Measurements from ENCODE around the gene RPL22L1.
"Not testable (repeated sequence)": the region's sequence is repeated elsewhere in the genome, so short reads cannot be mapped to it uniquely, and the experiment has no call there.

The RPL22L1 gene

DNA sequence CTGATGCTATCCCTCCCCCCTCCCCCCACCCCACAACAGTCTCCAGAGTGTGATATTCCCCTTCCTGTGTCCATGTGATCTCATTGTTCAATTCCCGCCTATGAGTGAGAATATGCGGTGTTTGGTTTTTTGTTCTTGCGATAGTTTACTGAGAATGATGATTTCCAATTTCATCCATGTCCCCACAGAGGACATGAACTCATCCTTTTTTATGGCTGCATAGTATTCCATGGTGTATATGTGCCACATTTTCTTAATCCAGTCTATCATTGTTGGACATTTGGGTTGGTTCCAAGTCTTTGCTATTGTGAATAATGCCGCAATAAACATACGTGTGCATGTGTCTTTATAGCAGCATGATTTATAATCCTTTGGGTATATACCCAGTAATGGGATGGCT, 8.7 kb upstream of the RPL22L1 start:
- not testable (repeated sequence) for DNase-seq (ENCODE audit: low spot score)

DNA sequence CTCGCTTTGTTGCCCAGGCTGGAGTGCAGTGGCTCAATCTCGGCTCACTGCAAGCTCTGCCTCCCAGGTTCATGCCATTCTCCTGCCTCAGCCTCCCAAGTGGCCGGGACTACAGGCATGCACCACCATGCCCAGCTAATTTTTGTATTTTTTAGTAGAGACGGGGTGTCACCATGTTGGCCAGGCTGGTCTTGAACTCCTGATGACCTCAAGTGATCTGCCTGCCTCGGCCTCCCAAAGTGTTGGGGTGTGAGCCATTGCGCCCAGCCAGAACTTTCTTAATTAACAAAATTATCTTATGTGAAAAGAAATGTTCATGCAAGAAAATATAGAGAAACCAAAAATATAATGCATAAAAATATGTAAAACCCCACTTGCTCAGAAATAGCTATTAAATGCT, 7.3 kb upstream of the RPL22L1 start:
- DNase-seq (ENCODE audit: low spot score): not testable (repeated sequence)

GRCh38 chr3:170876537-170876936, 6.5 kb upstream of the RPL22L1 start:
- DNase-seq (ENCODE audit: low spot score): no peak

DNA sequence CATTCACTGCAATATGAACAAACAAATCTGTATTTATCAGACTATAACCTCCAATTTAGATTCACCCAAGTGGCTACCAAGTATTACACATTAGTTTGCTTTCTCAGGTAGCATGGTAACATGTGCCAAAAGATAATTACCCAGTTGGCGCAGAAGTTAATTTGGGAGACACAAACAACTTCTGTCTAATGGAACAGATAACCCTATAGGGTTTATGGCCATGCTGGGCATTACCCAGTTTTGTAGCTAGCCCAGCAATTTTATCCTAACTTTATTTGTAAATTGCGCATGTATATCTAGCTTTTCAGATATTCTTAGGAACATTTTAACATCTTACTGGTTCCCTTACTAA, 780 bp downstream of the RPL22L1 start:
- no peak for DNase-seq (ENCODE audit: low spot score)

DNA sequence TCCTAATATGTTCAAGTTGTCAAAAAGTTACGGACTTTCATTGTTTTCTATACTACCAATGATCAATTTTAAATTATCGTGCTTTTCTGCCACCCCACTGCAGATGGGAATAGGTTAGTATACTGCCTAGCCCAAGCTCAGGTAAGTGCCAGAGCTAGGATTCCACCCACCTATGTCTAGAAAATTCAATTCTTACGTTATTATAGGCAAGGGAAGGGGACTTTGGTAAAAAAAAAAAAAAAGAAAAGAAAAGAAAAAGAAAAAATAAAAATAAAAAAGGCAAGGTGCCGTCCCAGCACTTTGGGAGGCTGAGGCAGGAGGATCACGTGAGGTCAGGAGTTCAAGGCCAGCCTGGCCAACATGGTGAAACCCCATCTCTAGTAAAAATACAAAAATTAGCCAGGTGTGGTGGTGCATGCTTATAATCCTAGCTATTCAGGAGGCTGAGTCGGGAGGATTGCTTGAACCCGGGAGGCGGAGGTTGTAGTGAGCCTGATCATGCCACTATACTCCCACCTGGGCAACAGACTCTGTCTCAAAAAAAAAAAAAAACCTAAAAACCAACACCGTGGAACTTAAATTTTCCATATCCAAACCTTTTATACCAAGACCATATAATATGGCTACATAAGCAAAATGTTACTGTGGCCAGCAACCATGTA, 1.3 kb downstream of the RPL22L1 start:
- DNase-seq (ENCODE audit: low spot score): no peak

GRCh38 chr3:170867143-170867937, 2.7 kb downstream of the RPL22L1 start:
- DNase-seq (ENCODE audit: low spot score): no peak

DNA sequence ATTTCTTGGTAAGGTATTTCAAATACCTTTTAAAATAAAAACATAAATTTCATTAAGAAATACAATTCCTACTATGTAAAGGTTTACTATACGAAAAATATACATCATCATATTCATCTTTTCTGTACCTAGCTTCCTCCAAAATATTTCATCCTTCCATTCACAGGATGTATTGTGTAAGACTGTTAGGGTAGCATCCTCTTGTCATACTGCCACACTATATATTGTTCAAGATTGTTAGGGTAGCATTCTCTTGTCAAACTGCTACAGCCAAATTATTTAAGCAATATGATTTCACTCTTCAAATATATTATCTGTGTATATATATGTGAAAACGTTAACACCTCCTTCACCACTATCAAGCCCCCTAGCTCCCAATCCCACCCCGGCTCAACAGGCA, 3.5 kb downstream of the RPL22L1 start:
- no peak for DNase-seq (ENCODE audit: low spot score)

- DNase-seq (ENCODE audit: low spot score): no peak
Observed at GRCh38 chr3:170865209-170866094, 4.5 kb downstream of the RPL22L1 start.

- no peak for DNase-seq (ENCODE audit: low spot score)
Observed at GRCh38 chr3:170864525-170865208, 5.3 kb downstream of the RPL22L1 start.

- no peak for DNase-seq (ENCODE audit: low spot score)
Observed at GRCh38 chr3:170863816-170864215, 6.2 kb downstream of the RPL22L1 start.

GRCh38 chr3:170862618-170863374, 7.2 kb downstream of the RPL22L1 start:
- DNase-seq (ENCODE audit: low spot score): peak; percentile 19

DNA sequence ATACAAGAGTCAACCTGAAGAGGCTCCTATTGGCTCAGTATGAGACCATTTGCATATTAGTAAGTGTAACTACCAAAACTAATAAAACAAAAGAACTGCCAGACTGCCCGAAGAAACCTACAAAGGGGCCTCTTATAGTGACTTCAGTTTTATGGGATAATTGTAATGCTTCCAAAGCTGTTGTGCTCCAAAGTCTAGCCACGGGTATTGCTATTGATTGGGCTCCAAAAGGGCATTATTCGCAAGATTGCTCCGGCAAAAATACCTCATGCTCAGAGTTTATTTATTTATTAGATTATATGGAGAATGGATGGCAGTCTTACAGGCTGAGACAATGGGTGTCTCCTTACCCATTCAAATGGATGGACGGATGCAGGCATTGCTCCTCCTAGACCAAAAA, 11.4 kb downstream of the RPL22L1 start:
- DNase-seq (ENCODE audit: low spot score): no peak

DNA sequence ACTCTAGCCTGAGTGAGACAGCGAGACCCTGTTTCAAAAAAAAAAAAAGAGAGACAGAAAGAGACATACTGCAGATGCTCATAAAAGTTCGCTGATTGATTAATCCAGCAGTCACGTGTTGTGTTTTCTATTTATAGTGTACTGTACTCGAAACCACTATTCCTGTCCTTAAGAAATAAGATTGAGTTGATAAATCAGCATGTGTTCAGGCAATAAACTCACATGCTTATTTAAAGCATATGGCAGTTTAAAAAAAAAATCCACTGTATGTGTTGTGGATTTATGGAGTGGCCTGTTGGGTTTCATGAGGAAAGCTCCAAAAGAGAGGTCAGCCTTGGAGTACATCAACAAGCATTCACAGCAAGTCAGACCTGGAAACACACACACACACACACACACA, 17.7 kb downstream of the RPL22L1 start:
- DNase-seq (ENCODE audit: low spot score): no peak

DNA sequence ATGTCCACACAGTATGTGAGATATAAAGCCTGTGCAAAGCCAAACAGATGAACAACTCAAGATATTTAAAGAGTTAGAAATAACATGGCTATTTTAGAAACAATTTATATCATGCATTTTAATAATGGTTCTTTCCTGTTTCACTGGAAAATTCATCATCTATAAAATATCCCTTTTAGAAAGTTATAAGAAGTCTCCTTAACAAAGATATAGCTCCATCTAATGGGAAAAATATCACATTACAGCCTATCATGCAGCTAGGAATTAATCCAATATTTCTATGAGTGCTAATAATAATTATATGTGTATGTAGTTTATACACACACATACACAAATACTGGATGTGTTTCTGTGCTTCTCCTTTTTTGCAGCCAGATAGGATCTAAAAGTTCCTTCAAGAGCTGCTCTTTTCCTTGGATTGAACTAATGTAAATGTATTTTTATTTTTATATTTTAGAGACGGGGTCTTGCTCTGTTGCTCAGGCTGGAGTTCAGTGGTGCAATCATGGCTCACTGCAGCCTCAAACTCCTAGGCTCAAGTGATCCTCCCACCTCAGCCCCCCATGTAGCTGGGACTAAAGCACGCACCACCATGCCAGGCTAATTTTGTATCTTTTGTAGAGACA, 21.6 kb downstream of the RPL22L1 start:
- peak; percentile 54 for DNase-seq (ENCODE audit: low spot score)

DNA sequence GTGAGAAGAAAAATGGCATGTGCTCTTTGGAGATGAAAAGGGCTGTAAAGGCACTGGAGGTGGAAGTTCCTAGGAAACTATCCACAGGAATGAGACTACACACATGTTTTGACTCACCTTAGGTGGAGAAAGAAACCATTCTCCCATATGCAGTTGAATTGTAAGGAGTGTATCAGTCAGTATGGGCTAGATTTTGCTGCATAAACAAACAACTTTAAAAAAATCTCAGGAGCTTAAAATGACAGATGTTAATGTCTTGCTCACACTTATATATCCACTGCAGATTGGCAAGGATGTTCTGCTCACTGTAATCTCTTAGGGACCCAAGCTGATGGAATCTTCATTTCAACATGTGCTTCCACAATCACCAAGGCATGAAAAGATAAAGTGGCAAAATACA, 25.6 kb downstream of the RPL22L1 start:
- DNase-seq (ENCODE audit: low spot score): no peak

DNA sequence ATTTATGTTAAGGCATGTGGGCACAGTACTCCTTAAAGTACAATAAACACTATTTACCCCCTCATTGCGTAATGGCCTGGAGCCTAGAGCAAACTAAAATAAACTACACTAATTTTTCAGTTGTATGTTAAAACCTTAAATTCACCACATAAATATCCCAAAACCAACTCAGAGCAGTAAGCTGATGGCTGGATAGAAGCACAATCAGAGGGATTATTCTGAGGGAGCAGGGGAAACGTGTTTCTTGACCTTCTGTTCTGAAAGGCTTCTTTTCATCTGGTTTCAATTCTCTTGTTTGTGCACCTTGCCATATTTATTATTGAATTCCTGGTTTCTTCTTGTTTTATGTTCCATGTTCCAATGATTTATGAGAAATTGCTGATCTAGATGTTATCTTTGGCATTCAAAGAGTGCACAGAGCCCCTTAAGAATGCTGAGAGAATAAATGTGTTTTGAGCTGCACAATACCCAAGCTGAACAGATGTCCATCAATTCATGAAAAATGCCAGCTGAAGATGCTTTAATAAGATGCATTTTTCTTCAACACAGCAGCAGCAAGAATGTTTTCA, 29.6 kb downstream of the RPL22L1 start:
- DNase-seq (ENCODE audit: low spot score): peak; percentile 14

GRCh38 chr3:170839518-170840100, 30.4 kb downstream of the RPL22L1 start:
- no peak for DNase-seq (ENCODE audit: low spot score)

- DNase-seq (ENCODE audit: low spot score): no peak
Observed at GRCh38 chr3:170836491-170836890, 33.5 kb downstream of the RPL22L1 start.

DNA sequence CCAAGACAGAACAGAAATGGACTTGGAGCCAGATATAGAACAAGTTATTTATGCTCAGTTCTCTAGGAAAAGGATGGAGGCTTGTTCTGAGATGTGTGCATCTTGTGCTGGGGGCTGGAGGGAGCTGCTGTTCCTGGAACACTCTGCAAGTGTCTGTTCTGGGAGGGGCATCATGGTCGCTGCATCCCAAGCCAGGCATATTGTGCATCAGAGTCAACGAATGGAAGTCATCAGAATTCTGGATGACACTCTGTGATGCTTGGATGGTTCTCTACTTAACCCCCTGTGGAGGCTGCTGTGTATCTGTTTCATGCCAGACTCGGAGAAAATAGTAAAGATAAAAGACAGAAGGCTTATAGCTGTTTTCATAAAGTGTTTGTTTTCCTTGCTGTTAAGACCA, 34.7 kb downstream of the RPL22L1 start:
- no peak for DNase-seq (ENCODE audit: low spot score)

- DNase-seq (ENCODE audit: low spot score): no peak
Observed at GRCh38 chr3:170830580-170830979, 39.4 kb downstream of the RPL22L1 start.
